Stimulated activated CD4-positive, alpha-beta T cell treated with anti-CD3 and anti-CD28 coated beads, TNF-alpha, amount 100 ng/mL, for 48 hours (primary cell): ENCODE results near the gene CENPP.

Source experiments
- DNase-seq, 3 donors: peaks; one replicate each; pipeline ENCODE4 v3.0.0-alpha.2; 2020; ENCODE audit warnings: low read depth in 3 of 3

The CENPP gene

GRCh38 chr9:92639124-92639523 lies 313.4 kb downstream of the CENPP start:
- DNase-seq = no peak

- no peak for DNase-seq
Observed at GRCh38 chr9:92639791-92640271, 314.1 kb downstream of the CENPP start.

GRCh38 chr9:92640398-92641091 lies 314.8 kb downstream of the CENPP start:
- DNase-seq = no peak

- DNase-seq = no peak
Observed at GRCh38 chr9:92641092-92641809, 315.5 kb downstream of the CENPP start.

- DNase-seq = no peak
Observed at GRCh38 chr9:92642041-92642451, 316.3 kb downstream of the CENPP start.

- no peak for DNase-seq
Observed at GRCh38 chr9:92642564-92642963, 316.8 kb downstream of the CENPP start.

GRCh38 chr9:92644278-92644677 lies 318.5 kb downstream of the CENPP start:
- no peak for DNase-seq

- no peak for DNase-seq
Observed at GRCh38 chr9:92645041-92645440, 319.3 kb downstream of the CENPP start.

- no peak for DNase-seq
Observed at GRCh38 chr9:92647671-92648473, 322.1 kb downstream of the CENPP start.

GRCh38 chr9:92648474-92648971 lies 322.8 kb downstream of the CENPP start:
- DNase-seq = no peak

- no peak for DNase-seq
Observed at GRCh38 chr9:92649007-92649406, 323.3 kb downstream of the CENPP start.

GRCh38 chr9:92650296-92650695 lies 324.5 kb downstream of the CENPP start:
- no peak for DNase-seq

GRCh38 chr9:92650839-92651621 lies 325.3 kb downstream of the CENPP start:
- DNase-seq = no peak

GRCh38 chr9:92652461-92652860 lies 326.7 kb downstream of the CENPP start:
- no peak for DNase-seq

- no peak for DNase-seq
Observed at GRCh38 chr9:92654481-92655301, 328.9 kb downstream of the CENPP start.

- no peak for DNase-seq
Observed at GRCh38 chr9:92655366-92655765, 329.6 kb downstream of the CENPP start.

- no peak for DNase-seq
Observed at GRCh38 chr9:92655896-92656536, 330.3 kb downstream of the CENPP start.

GRCh38 chr9:92656537-92656925 lies 330.8 kb downstream of the CENPP start:
- no peak for DNase-seq

GRCh38 chr9:92657296-92658094 lies 331.7 kb downstream of the CENPP start:
- no peak for DNase-seq
